ENCODE data around the gene BMP10. TPM values are rescaled to one million over a fixed set of nuclear protein-coding genes. Genes with fewer than 3 reads are reported as not detected.

BMP10 gene
- total RNA-seq, 4 donors from 2014 or later = not detected

DNA sequence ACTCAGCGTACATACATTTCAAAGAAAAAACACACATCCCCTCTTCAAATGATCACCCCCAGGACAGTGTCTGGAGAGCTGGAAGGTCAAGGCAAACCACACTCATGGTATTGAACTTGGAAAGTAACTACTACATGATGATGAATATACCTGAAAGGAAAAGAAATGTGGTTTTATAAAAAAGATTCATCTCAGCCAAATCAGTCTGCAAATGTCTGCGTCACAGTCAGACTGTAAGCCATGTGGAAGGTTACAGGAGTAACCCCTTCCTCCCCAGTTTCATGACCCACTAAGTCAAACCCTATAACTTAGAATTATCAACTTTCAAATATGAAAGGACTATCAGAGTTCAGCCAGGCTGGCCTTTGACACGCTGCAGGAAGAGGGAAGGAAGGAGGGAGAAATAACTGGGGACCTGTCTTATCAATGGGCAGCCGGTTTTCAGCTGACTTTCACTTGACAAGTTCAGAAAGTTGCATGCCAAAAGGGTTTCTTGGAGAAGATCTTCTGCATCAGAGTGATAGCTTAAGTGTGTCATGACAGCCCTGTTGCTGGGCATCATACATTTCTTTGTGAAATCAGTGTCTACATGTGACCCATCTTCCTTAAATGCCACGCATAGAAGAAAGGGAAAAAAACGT lies 7.0 kb upstream of the BMP10 start:
- H3K9me3 ChIP-seq = no peaks in the 10 kb centered on the region
- no peak overlapping the region for H3K4me3 ChIP-seq
- no peaks in the 10 kb centered on the region for H3K4me1 ChIP-seq
- intact Hi-C loops (cut with DNase I) = no loop called here
- no peaks in the 10 kb centered on the region for H3K27me3 ChIP-seq
- H3K27ac ChIP-seq (replicated peaks in 1 of 4) = no peak overlapping the region
- 65% methylated on average over 6 of the region's 6 CpGs for WGBS
- TF ChIP-seq, protein P1, sequence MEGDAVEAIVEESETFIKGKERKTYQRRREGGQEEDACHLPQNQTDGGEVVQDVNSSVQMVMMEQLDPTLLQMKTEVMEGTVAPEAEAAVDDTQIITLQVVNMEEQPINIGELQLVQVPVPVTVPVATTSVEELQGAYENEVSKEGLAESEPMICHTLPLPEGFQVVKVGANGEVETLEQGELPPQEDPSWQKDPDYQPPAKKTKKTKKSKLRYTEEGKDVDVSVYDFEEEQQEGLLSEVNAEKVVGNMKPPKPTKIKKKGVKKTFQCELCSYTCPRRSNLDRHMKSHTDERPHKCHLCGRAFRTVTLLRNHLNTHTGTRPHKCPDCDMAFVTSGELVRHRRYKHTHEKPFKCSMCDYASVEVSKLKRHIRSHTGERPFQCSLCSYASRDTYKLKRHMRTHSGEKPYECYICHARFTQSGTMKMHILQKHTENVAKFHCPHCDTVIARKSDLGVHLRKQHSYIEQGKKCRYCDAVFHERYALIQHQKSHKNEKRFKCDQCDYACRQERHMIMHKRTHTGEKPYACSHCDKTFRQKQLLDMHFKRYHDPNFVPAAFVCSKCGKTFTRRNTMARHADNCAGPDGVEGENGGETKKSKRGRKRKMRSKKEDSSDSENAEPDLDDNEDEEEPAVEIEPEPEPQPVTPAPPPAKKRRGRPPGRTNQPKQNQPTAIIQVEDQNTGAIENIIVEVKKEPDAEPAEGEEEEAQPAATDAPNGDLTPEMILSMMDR (IDR thresholded peaks at IDR 0.05) = no peak
- no peak for TF ChIP-seq EP300 (IDR thresholded peaks at IDR 0.05)
- TF ChIP-seq POLR2AphosphoS5 (IDR thresholded peaks at IDR 0.05) = no peak
- TF ChIP-seq POLR2A (IDR thresholded peaks at IDR 0.05; ENCODE audit: low read depth) = no peak
- H3K36me3 ChIP-seq = no peaks in the 10 kb centered on the region
- no peak for DNase-seq (ENCODE audit: extremely low spot score)

- H3K27me3 ChIP-seq = no peaks in the 10 kb centered on the region
- WGBS = 73% methylated on average over 3 of the region's 3 CpGs
- intact Hi-C loops (cut with DNase I) = no loop called here
Observed at GRCh38 chr2:68877079-68877772, 6.0 kb upstream of the BMP10 start.

DNA sequence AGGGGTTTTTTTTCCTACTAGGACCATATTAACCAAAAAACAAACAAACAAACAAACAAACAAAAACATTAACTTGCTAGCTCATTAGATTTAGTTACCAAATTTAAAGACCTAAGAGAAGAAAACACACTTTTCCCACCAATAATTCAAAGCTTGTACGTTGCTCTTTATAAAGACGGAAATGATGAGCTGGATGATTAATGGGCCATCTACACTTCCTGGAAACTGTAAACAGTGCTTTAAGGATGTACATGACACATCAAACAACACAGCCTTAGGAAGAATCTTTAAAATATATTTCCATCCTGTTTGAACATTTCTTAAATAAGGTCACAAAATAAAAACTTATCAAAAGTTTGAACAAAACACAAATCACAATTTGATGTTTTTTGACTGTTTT lies 982 bp downstream of the BMP10 start:
- no peaks in the 10 kb centered on the region for H3K9me3 ChIP-seq
- H3K4me1 ChIP-seq = no peaks in the 10 kb centered on the region
- TF ChIP-seq, protein P1 (IDR thresholded peaks at IDR 0.05) = no peak
- TF ChIP-seq EP300 (IDR thresholded peaks at IDR 0.05) = no peak
- no peak for TF ChIP-seq POLR2A (IDR thresholded peaks at IDR 0.05; ENCODE audit: low read depth)
- no peak for TF ChIP-seq POLR2AphosphoS5 (IDR thresholded peaks at IDR 0.05)
- H3K4me3 ChIP-seq = no peak overlapping the region
- DNase-seq (ENCODE audit: extremely low spot score) = no peak
- intact Hi-C loops (cut with DNase I) = no loop called here
- no peaks in the 10 kb centered on the region for H3K27me3 ChIP-seq
- no peaks in the 10 kb centered on the region for H3K36me3 ChIP-seq
- no peak overlapping the region for H3K27ac ChIP-seq (replicated peaks in 1 of 4)
- 53% methylated on average over 2 of the region's 2 CpGs for WGBS

More at GRCh38 chr2:68877079-68877772, 6.0 kb upstream of the BMP10 start:
- Histone ChIP-seq H3K36me3 (no peaks in the 10 kb centered on the region), H3K4me3 (no peak overlapping the region), H3K4me1 (no peaks in the 10 kb centered on the region), H3K27ac (replicated peaks in 1 of 4) (no peak overlapping the region), H3K9me3 (no peaks in the 10 kb centered on the region)
- no peak for TF ChIP-seq POLR2AphosphoS5 (IDR thresholded peaks at IDR 0.05)
- TF ChIP-seq, protein P1 (IDR thresholded peaks at IDR 0.05) = no peak
- no peak for TF ChIP-seq POLR2A (IDR thresholded peaks at IDR 0.05; ENCODE audit: low read depth)
- no peak for TF ChIP-seq EP300 (IDR thresholded peaks at IDR 0.05)
- DNase-seq (ENCODE audit: extremely low spot score) = no peak

DNA sequence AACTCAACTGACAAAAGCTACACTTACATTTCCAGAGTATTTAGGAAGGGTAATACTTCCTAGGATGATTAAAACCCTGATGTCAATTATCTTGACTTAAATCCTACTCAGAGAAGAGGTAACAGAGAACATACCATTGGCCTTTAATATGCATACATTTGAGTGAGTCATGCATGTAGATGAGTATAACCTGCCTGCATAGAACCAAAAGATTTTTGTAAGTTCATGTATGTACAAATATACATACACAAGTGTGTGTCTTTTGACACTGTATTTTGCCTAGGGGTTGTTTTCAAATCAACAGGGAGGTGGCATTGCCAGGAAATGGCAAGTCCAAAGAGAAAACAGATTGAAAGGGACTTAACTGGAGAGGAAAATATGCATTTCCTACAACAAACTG lies 6.1 kb downstream of the BMP10 start:
- H3K27me3 ChIP-seq = no peaks in the 10 kb centered on the region

More for the DNA sequence above, 6.1 kb downstream of the BMP10 start:
- no peak overlapping the region for H3K27ac ChIP-seq (replicated peaks in 1 of 4)
- no peak for DNase-seq (ENCODE audit: extremely low spot score)
- H3K36me3 ChIP-seq = no peaks in the 10 kb centered on the region
- H3K4me1 ChIP-seq = peaks cover 0 to 5% (median 0%) of the 10 kb centered on the region in 4 donors
- H3K4me3 ChIP-seq = no peak overlapping the region
- H3K9me3 ChIP-seq = no peaks in the 10 kb centered on the region
- intact Hi-C loops (cut with DNase I) = no loop called here
- TF ChIP-seq POLR2AphosphoS5 (IDR thresholded peaks at IDR 0.05) (no peak), EP300 (IDR thresholded peaks at IDR 0.05) (no peak), POLR2A (IDR thresholded peaks at IDR 0.05; ENCODE audit: low read depth) (no peak)
- TF ChIP-seq, protein P1 (IDR thresholded peaks at IDR 0.05) = no peak

All from esophagus muscularis mucosa (tissue), 4 donors.